Measurements from ENCODE around the gene ZNF627.
A peak's percentile ranks its signal among the peaks of the same experiment; 100 is the strongest.
"Not testable (repeated sequence)": the region's sequence is repeated elsewhere in the genome, so short reads cannot be mapped to it uniquely, and the experiment has no call there.

ZNF627 gene

DNA sequence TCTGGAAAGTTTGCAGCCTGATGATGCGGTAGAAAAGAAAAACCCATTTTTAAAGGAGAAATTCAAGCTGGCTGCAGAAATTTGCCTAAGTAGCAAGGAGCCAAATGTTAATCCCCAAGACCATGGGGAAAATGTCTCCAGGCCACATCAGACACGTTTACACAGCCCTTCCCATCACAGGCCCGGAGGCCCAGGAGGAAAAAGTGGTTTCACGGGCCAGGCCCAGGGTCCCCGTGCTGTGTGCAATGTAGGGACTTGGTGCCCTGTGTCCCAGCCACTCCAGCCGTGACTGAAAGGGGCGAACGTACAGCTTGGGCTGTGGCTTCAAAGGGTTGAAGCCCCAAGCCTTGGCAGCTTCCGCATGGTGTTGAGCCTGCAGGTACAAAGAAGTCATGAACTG lies 35.9 kb downstream of the ZNF627 start:
- DNase-seq: no peak

DNA sequence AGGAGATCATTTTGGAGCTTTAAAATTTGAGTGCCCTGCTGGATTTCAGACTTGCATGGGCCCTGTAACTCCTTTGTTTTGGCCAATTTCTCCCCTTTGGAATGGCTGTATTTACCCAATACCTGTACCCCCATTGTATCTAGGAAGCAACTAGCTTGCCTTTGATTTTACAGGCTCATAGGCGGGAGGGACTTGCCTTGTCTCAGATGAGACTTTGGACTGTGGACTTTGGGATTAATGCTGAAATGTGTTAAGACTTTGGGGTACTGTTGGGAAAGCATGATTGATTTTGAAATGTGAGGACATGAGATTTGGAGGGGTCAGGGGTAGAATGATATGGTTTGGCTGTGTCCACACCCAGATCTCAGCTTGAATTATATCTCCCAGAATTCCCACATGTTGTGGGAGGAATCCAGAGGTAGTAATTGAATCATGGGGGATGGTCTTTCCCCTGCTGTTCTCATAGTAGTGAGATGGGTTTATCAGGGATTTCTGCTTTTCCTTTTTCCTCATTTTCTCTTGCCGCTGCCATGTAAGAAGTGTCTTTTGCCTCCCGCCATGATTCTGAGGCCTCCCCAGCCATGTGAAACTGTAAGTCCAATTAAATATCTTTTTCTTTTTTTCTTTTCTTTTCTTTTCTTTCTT lies 36.9 kb downstream of the ZNF627 start:
- not testable (repeated sequence) for DNase-seq

DNA sequence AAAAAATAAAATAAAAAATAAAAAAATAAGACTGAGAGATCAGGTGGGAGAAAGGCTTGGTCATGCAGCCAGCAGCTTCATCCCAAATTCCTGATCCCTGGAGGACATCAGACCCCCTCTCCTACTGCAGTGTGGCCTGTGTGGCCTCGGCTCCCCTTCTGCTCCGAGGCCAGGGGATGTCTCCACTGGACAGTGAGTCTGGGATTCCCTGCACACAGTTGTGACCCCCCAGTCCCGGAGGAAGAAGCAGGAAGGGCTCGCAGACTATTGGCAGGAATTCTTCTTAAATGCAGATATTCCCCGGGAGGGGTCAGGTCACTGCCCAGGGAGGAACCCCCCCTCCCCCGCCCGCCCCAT lies 41.9 kb downstream of the ZNF627 start:
- DNase-seq: no peak

- DNase-seq: peak; percentile 99
These were observed 42.6 kb downstream of the ZNF627 start for GRCh38 chr19:11639602-11640471.

DNA sequence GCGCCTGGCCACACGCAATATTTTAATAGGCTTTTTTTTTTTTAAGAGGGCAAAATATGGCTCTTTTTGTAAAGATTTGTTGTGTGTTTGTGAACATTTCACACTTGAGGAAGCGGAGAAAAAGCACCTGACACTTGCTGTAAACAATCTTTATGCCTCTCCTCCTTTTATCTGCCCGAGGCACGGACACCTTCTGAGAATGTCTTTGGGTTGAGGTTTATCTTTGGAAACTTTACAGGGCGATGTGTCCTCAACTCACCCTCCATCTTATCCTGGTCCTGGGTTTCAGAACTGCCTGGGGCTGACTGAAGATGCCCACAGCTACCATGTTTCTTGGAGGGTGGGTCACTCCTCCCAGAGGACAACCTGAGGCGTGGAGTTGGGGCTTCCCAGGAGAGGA lies 44.0 kb downstream of the ZNF627 start:
- no peak for DNase-seq

- DNase-seq: no peak
These were observed 45.6 kb downstream of the ZNF627 start for GRCh38 chr19:11642902-11643301.

DNA sequence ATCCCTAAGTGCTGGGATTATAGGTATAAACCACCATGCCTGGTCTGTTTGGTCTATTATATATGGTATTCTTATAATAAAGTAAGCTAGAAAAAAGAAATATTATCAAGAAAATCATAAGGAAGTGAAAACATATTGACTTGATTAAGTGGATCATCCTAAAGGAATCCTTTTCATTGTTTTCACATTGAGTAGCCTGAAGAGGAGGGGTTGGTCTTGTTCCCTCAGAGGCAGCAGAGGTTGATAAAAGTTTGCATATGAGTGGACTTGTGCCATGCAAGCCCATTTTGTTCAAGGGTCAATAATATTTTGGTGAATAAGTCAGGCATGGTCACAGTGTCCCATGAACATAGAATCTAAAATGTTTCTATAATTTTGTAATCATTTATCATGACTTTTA lies 52.7 kb downstream of the ZNF627 start:
- no peak for DNase-seq

DNA sequence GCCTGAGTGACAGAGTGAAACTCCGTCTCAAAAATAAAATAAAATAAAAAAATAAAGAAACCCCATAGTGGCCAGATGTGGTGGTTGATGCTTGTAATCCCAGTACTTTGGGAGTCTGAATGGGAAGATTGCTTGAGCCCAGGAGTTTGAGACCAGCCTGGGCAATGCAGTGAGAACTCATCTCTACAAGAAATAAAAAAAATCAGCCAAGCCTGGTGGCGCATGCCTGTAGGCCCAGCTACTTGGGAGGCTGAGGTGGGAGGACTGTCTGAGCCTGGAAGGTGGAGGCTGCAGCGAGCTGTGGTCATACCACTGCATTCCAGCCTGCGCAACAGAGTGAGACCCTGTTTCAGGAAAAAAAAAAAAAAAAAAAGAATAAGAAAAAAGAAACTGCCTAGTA lies 53.8 kb downstream of the ZNF627 start:
- DNase-seq: no peak

- no peak for DNase-seq
These were observed 54.8 kb downstream of the ZNF627 start for GRCh38 chr19:11652056-11652455.

- DNase-seq: no peak
These were observed 55.2 kb downstream of the ZNF627 start for GRCh38 chr19:11652492-11652891.

DNA sequence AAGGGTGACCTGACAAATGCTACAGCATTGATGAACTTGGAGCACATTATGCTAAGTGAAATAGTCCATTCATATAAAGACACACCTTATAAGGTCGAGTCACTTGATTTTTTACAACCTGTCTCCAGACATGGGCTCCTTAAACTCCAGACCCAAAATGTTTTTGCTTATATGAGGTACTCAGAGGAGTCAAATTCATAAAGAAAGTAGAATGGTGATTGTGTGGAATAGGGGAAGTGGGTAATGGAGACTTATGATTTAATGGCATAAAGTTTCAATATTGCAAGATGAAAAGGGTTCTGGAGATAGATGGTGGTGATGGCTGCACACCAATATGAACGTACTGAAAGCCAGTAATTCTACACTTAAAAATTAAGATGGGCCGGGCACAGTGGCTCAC lies 59.3 kb downstream of the ZNF627 start:
- no peak for DNase-seq

GRCh38 chr19:11657307-11657706 lies 60.0 kb downstream of the ZNF627 start:
- DNase-seq: peak; percentile 82

DNA sequence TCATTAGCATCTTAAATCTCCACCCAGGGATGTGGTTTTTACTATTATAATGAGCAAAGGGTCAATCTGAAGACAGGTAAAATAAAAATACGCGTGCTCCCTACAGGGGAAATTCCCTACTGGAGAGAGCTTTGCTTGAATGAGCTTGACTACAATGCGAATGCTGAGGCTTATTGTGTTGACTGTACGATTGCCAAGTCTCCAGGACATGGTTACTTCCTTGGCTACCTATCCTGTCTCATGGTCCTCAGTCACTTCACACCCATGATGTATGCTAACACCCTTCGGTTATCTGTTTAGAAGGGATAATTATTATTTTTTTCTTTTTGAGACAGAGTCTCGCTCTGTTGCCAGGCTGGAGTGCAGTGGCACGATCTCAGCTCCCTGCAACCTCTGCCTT lies 61.7 kb downstream of the ZNF627 start:
- DNase-seq: no peak

- DNase-seq: no peak
These were observed 62.3 kb downstream of the ZNF627 start for GRCh38 chr19:11659612-11660011.

GRCh38 chr19:11662278-11662677 lies 65.0 kb downstream of the ZNF627 start:
- no peak for DNase-seq

DNA sequence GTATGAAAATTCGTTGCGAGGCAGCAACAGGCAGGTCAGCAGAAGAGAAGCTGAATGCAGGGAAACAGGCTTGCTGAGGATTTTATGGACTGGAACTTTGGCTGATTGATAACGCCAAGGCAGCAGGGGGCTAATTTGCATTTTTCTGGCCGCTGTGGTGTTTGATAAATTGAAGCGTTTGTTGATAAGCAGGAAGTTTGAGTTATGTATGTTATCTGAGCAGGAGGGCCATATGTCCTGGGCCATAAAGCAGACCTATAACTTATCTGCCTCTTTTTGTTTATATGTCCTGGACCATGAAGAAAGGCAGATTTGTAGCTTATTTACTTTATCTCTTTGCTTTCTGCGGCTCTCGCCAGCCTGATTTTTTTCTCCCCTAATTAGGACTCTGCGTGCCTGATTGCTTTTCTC lies 65.9 kb downstream of the ZNF627 start:
- DNase-seq: no peak
